SU-DHL-6 (cell line): ENCODE measurements around the gene TMEM175.

Experiments used
- EZH2phosphoT487 ChIP-seq: fragments of 200-600 bp; sonication (generic), shearing (Covaris generic); conservative IDR thresholded peaks from 2 replicates; pipeline ENCODE4 v1.6.1; 2018; ENCODE audit warnings: mild to moderate bottlenecking, antibody characterized with exemption, low read length, moderate library complexity, mixed read lengths
- TF ChIP-seq, protein P1 (sequence below): fragments of 200-600 bp; sonication (generic); IDR thresholded peaks from one replicate; pipeline ENCODE4 v1.5.1; 2017; ENCODE audit warnings: antibody characterized with exemption, mild to moderate bottlenecking, low read length, moderate library complexity; ENCODE audit not compliant: insufficient read depth, poor library complexity, severe bottlenecking

- TF ChIP-seq, protein P1, sequence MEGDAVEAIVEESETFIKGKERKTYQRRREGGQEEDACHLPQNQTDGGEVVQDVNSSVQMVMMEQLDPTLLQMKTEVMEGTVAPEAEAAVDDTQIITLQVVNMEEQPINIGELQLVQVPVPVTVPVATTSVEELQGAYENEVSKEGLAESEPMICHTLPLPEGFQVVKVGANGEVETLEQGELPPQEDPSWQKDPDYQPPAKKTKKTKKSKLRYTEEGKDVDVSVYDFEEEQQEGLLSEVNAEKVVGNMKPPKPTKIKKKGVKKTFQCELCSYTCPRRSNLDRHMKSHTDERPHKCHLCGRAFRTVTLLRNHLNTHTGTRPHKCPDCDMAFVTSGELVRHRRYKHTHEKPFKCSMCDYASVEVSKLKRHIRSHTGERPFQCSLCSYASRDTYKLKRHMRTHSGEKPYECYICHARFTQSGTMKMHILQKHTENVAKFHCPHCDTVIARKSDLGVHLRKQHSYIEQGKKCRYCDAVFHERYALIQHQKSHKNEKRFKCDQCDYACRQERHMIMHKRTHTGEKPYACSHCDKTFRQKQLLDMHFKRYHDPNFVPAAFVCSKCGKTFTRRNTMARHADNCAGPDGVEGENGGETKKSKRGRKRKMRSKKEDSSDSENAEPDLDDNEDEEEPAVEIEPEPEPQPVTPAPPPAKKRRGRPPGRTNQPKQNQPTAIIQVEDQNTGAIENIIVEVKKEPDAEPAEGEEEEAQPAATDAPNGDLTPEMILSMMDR, result no peak
- TF ChIP-seq EZH2phosphoT487, result no peak
These were observed 3.0 kb upstream of the TMEM175 start for GRCh38 chr4:929096-929765.
